Nephron progenitor cell (in vitro differentiated cells): ENCODE measurements around the gene SH3RF2.

ENCODE experiments used
- DNase-seq: peaks from one replicate; pipeline ENCODE4 v3.0.0; 2021
- H3K27ac Mint-ChIP-seq: 2 replicates; pipeline ENCODE4 v1.8.0; 2021; ENCODE audit warnings: mild to moderate bottlenecking, moderate library complexity, mixed read lengths
- H3K27me3 Mint-ChIP-seq: 2 replicates; pipeline ENCODE4 v1.8.0; 2021; ENCODE audit warnings: mild to moderate bottlenecking, low read depth, mixed read lengths; ENCODE audit not compliant: poor library complexity
- H3K36me3 Mint-ChIP-seq: 2 replicates; pipeline ENCODE4 v1.8.0; 2021; ENCODE audit warnings: low read depth, mixed read lengths
- H3K4me1 Mint-ChIP-seq: 2 replicates; pipeline ENCODE4 v1.8.0; 2021; ENCODE audit warnings: mixed read lengths
- H3K4me3 Mint-ChIP-seq: 2 replicates; pipeline ENCODE4 v1.8.0; 2021; ENCODE audit warnings: mild to moderate bottlenecking, moderate library complexity, mixed read lengths
- H3K9me3 Mint-ChIP-seq: 2 replicates; pipeline ENCODE4 v1.8.0; 2021; ENCODE audit warnings: mild to moderate bottlenecking, moderate library complexity, mixed read lengths
- TF ChIP-seq, protein P1 (sequence below): fragments of 200-600 bp; sonication (generic); IDR thresholded peaks from 2 replicates; pipeline ENCODE4 v1.5.0; 2021; ENCODE audit warnings: antibody characterized with exemption

The SH3RF2 gene

GRCh38 chr5:145938776-145939539, 2.6 kb downstream of the SH3RF2 start:
- TF ChIP-seq, protein P1, sequence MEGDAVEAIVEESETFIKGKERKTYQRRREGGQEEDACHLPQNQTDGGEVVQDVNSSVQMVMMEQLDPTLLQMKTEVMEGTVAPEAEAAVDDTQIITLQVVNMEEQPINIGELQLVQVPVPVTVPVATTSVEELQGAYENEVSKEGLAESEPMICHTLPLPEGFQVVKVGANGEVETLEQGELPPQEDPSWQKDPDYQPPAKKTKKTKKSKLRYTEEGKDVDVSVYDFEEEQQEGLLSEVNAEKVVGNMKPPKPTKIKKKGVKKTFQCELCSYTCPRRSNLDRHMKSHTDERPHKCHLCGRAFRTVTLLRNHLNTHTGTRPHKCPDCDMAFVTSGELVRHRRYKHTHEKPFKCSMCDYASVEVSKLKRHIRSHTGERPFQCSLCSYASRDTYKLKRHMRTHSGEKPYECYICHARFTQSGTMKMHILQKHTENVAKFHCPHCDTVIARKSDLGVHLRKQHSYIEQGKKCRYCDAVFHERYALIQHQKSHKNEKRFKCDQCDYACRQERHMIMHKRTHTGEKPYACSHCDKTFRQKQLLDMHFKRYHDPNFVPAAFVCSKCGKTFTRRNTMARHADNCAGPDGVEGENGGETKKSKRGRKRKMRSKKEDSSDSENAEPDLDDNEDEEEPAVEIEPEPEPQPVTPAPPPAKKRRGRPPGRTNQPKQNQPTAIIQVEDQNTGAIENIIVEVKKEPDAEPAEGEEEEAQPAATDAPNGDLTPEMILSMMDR: no peak
- no peak for DNase-seq

DNA sequence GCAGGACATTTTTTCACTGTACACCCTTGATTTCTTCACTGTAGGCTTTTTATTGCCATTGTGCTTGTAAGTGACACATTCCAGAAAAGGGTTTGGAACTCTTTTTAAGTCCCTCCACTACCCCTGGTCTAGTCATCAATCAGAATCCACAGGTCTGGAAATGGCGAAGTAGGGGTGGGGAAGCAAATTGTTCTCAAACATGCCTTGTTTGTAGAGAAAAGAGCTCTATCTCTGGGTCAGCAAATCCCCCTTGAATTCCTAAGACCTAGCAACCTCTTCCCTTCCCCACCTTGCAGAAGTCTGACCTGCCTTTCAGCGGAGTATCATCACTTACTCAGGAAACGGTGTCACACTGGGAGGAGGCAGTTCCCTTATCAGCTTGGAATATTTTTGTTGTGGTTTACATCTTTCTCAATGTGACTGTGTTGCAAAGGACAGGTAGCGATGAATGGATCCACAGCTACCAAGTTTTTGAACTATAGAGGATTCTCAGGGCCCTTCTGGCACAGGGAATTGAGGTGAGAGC, 3.2 kb downstream of the SH3RF2 start:
- no peaks in the 10 kb centered on the region for H3K36me3 Mint-ChIP-seq
- peaks cover 70% of the 10 kb centered on the region for H3K4me1 Mint-ChIP-seq
- peak overlapping the region; percentile 64 for H3K4me3 Mint-ChIP-seq
- TF ChIP-seq, protein P1: no peak
- H3K27me3 Mint-ChIP-seq: peaks cover 3% of the 10 kb centered on the region
- H3K27ac Mint-ChIP-seq: peak overlapping the region; percentile 47
- H3K9me3 Mint-ChIP-seq: no peaks in the 10 kb centered on the region
- DNase-seq: no peak

More at GRCh38 chr5:145938776-145939539, 2.6 kb downstream of the SH3RF2 start:
- H3K4me1 Mint-ChIP-seq: peaks cover 73% of the 10 kb centered on the region
- peak overlapping the region; percentile 81 for H3K4me3 Mint-ChIP-seq
- no peaks in the 10 kb centered on the region for H3K9me3 Mint-ChIP-seq
- no peaks in the 10 kb centered on the region for H3K36me3 Mint-ChIP-seq
- peaks cover 3% of the 10 kb centered on the region for H3K27me3 Mint-ChIP-seq
- peak overlapping the region; percentile 66 for H3K27ac Mint-ChIP-seq

GRCh38 chr5:145941096-145941447, 4.7 kb downstream of the SH3RF2 start:
- peaks cover 3% of the 10 kb centered on the region for H3K27me3 Mint-ChIP-seq
- no peak for DNase-seq
- H3K27ac Mint-ChIP-seq: no peak overlapping the region
- H3K4me1 Mint-ChIP-seq: peaks cover 66% of the 10 kb centered on the region
- no peaks in the 10 kb centered on the region for H3K36me3 Mint-ChIP-seq
- TF ChIP-seq, protein P1: no peak
- H3K4me3 Mint-ChIP-seq: no peak overlapping the region
- no peaks in the 10 kb centered on the region for H3K9me3 Mint-ChIP-seq

- H3K4me3 Mint-ChIP-seq: no peak overlapping the region
- H3K9me3 Mint-ChIP-seq: no peaks in the 10 kb centered on the region
- DNase-seq: no peak
- TF ChIP-seq, protein P1: no peak
- peaks cover 65% of the 10 kb centered on the region for H3K4me1 Mint-ChIP-seq
- no peaks in the 10 kb centered on the region for H3K36me3 Mint-ChIP-seq
- peaks cover 3% of the 10 kb centered on the region for H3K27me3 Mint-ChIP-seq
- no peak overlapping the region for H3K27ac Mint-ChIP-seq
Observed at GRCh38 chr5:145941448-145942130, 5.2 kb downstream of the SH3RF2 start.

DNA sequence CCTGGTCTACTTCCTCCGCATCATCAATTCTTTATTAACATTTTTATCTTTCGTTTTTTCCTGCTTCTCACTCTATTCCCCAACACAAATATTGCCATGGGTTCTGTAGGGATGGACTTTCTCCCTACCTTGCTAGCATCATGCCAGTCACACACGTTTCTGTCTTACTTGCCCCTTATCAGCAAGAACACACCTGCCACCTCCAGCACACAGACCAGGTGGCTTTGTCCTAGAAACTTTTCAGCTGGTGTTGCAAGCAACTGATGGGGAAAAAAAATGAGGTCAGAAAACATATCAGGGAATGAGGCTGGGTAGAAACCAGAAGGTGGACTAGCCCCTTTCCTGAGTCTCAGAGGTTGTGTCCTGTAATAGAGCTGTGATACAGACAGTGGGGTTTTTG, 5.8 kb downstream of the SH3RF2 start:
- DNase-seq: no peak
- Mint-ChIP-seq H3K4me3 (no peak overlapping the region), H3K36me3 (no peaks in the 10 kb centered on the region), H3K27me3 (peaks cover 3% of the 10 kb centered on the region), H3K27ac (peak overlapping the region; percentile 21), H3K4me1 (peaks cover 58% of the 10 kb centered on the region), H3K9me3 (no peaks in the 10 kb centered on the region)
- TF ChIP-seq, protein P1: no peak
